Neural progenitor cell (in vitro differentiated cells): ENCODE results near the gene THRB. TPM values are rescaled to one million over a fixed set of nuclear protein-coding genes. Genes with fewer than 3 reads are reported as not detected.

Experiments
- DNase-seq: peaks from one replicate; pipeline ENCODE4 v3.0.0-alpha.2; 2016; ENCODE audit warnings: low spot score
- H2AFZ ChIP-seq: fragments of 200-600 bp; sonication (generic); replicated peaks from 2 replicates; pipeline ENCODE4 v1.6.1; 2016; ENCODE audit warnings: antibody characterized with exemption
- H3F3A ChIP-seq: fragments of 200-600 bp; sonication (generic); 2 replicates; pipeline ENCODE4 v1.6.1; 2016; ENCODE audit warnings: antibody characterized with exemption, low read depth
- H3K27ac ChIP-seq: fragments of 200-600 bp; sonication (generic); 2 replicates; pipeline ENCODE4 v1.5.1; 2016; ENCODE audit warnings: mild to moderate bottlenecking
- H3K27me3 ChIP-seq: fragments of 200-600 bp; sonication (generic); 2 replicates; pipeline ENCODE4 v1.6.1; 2016; ENCODE audit warnings: mild to moderate bottlenecking, moderate library complexity
- H3K36me3 ChIP-seq: fragments of 200-600 bp; sonication (generic); 2 replicates; pipeline ENCODE4 v1.5.1; 2016
- H3K4me1 ChIP-seq: fragments of 200-600 bp; sonication (generic); 2 replicates; pipeline ENCODE4 v1.6.1; 2016; ENCODE audit warnings: mixed run types
- H3K4me2 ChIP-seq: fragments of 200-600 bp; sonication (generic); 2 replicates; pipeline ENCODE4 v1.6.1; 2016
- H3K4me3 ChIP-seq: fragments of 200-600 bp; sonication (generic); 2 replicates; pipeline ENCODE4 v1.5.1; 2016
- H3K79me2 ChIP-seq: fragments of 200-600 bp; sonication (generic); 2 replicates; pipeline ENCODE4 v1.6.1; 2016; ENCODE audit warnings: low read depth
- H3K9ac ChIP-seq: fragments of 200-600 bp; sonication (generic); 2 replicates; pipeline ENCODE4 v1.6.1; 2016
- H3K9me3 ChIP-seq: fragments of 200-600 bp; sonication (generic); 2 replicates; pipeline ENCODE4 v1.5.1; 2016; ENCODE audit warnings: low read depth
- H4K20me1 ChIP-seq: fragments of 200-600 bp; sonication (generic); 2 replicates; pipeline ENCODE4 v1.6.1; 2016; ENCODE audit warnings: low read depth
- H3K27ac Mint-ChIP-seq: 3 replicates; pipeline ENCODE4 v1.8.0; 2021; ENCODE audit warnings: mixed read lengths
- H3K27me3 Mint-ChIP-seq: 2 replicates; pipeline ENCODE4 v1.8.0; 2022; ENCODE audit warnings: low read depth, mild to moderate bottlenecking, inconsistent platforms, moderate library complexity, mixed read lengths; ENCODE audit not compliant: insufficient read depth
- H3K36me3 Mint-ChIP-seq: 3 replicates; pipeline ENCODE4 v1.8.0; 2021; ENCODE audit warnings: mixed read lengths
- H3K4me1 Mint-ChIP-seq: 3 replicates; pipeline ENCODE4 v1.8.0; 2021; ENCODE audit warnings: mixed read lengths
- H3K4me3 Mint-ChIP-seq: 3 replicates; pipeline ENCODE4 v1.8.0; 2021; ENCODE audit warnings: mild to moderate bottlenecking, moderate library complexity, mixed read lengths
- H3K9me3 Mint-ChIP-seq: 3 replicates; pipeline ENCODE4 v1.8.0; 2020; ENCODE audit warnings: mixed read lengths
- EZH2 ChIP-seq: fragments of 200-600 bp; sonication (generic); IDR thresholded peaks from 2 replicates; pipeline ENCODE4 v1.6.1; 2017; ENCODE audit warnings: antibody characterized with exemption, mild to moderate bottlenecking, moderate library complexity
- EZH2phosphoT487 ChIP-seq: fragments of 200-600 bp; sonication (generic); IDR thresholded peaks from 2 replicates; pipeline ENCODE4 v1.6.1; 2017; ENCODE audit warnings: antibody characterized with exemption
- total RNA-seq: library from RNA; depleted of rRNA; stranded (reverse); fragments of >200 nt; gene quantifications from 2 replicates; pipeline ENCODE4 v1.2.3, GENCODE V29; 2015; ENCODE audit warnings: low replicate concordance
- TF ChIP-seq, protein P1 (sequence below): fragments of 200-600 bp; sonication (generic); IDR thresholded peaks from 2 replicates; pipeline ENCODE4 v1.5.1; 2017; ENCODE audit warnings: antibody characterized with exemption, mild to moderate bottlenecking

The THRB gene
- total RNA-seq, 1 donor from 2014 or later, result 1.2 TPM

DNA sequence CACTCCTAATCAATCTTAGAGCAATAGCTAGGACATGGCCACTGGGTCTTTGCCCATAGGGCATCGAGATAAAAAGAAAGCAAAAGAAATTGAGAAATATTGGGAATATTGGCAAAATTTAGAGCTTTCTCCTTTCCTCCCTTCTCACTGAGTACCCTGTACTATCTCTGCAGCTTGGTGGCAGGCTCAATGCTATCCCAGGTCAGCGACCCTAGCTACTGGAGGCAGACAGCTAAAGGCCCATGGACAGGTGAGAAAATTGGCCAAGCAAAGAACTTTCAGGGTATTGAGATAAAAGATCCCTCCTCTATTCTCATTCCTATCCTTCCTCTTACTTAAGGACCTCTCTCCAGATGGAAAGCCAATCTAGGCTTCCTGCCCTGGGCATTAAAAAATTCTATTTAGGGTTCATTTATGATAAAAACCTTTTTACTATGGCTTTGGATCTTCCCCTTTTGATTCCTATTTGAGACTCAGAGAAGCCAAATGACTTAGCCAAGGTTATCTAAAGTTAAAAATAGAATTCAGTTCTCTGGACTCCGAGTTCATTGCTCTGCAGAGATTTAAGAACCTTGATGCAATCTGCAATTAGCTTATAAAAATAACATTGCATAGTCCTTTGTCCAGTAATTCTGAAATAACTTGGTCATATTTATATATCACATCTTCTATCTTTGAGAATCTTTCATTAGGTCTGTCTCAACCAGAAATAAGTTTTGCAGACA is 75.4 kb downstream of the THRB start:
- H3K79me2 ChIP-seq, result no peaks in the 10 kb centered on the region
- H3K36me3 ChIP-seq, result no peaks in the 10 kb centered on the region
- Mint-ChIP-seq H3K4me3 (no peak overlapping the region), H3K4me1 (peaks cover 4% of the 10 kb centered on the region), H3K9me3 (no peaks in the 10 kb centered on the region), H3K36me3 (no peaks in the 10 kb centered on the region), H3K27me3 (peaks cover 2% of the 10 kb centered on the region), H3K27ac (no peak overlapping the region)
- H3K9me3 ChIP-seq, result no peaks in the 10 kb centered on the region
- H3K4me1 ChIP-seq, result no peaks in the 10 kb centered on the region
- no peak overlapping the region for H3K4me3 ChIP-seq
- no peaks in the 10 kb centered on the region for H3K27me3 ChIP-seq
- no peak overlapping the region for H2AFZ ChIP-seq
- TF ChIP-seq, protein P1, sequence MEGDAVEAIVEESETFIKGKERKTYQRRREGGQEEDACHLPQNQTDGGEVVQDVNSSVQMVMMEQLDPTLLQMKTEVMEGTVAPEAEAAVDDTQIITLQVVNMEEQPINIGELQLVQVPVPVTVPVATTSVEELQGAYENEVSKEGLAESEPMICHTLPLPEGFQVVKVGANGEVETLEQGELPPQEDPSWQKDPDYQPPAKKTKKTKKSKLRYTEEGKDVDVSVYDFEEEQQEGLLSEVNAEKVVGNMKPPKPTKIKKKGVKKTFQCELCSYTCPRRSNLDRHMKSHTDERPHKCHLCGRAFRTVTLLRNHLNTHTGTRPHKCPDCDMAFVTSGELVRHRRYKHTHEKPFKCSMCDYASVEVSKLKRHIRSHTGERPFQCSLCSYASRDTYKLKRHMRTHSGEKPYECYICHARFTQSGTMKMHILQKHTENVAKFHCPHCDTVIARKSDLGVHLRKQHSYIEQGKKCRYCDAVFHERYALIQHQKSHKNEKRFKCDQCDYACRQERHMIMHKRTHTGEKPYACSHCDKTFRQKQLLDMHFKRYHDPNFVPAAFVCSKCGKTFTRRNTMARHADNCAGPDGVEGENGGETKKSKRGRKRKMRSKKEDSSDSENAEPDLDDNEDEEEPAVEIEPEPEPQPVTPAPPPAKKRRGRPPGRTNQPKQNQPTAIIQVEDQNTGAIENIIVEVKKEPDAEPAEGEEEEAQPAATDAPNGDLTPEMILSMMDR, result no peak
- TF ChIP-seq EZH2phosphoT487, result no peak
- TF ChIP-seq EZH2, result no peak
- no peak overlapping the region for H3K27ac ChIP-seq
- no peak overlapping the region for H3K4me2 ChIP-seq
- no peaks in the 10 kb centered on the region for H3F3A ChIP-seq
- H3K9ac ChIP-seq, result no peak overlapping the region
- no peaks in the 10 kb centered on the region for H4K20me1 ChIP-seq
- no peak for DNase-seq

DNA sequence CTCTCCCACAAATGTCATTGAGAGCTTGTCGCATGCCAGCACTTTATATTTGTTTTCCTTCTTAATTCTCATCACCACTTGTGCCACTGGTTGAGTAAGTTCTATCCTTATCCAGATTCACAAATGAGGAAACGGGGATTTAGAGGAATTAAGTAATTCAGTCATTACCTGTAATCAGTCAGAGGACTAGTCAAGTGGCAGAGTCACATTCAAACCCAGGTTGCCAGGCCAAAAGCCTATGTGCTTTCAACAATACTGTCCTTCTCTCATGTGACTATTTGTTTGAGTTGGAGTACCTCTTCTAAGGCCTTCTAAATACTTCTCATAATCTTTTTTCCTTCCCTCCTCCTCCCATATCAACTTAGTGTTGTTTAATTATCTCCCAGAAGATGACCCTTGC is 76.9 kb downstream of the THRB start:
- H3F3A ChIP-seq, result no peaks in the 10 kb centered on the region
- no peak overlapping the region for H3K4me3 ChIP-seq
- TF ChIP-seq EZH2 (no peak), EZH2phosphoT487 (no peak)
- TF ChIP-seq, protein P1, result no peak
- Mint-ChIP-seq H3K36me3 (no peaks in the 10 kb centered on the region), H3K27ac (no peak overlapping the region), H3K9me3 (no peaks in the 10 kb centered on the region), H3K4me3 (no peak overlapping the region), H3K4me1 (peaks cover 4% of the 10 kb centered on the region), H3K27me3 (peaks cover 2% of the 10 kb centered on the region)
- H3K79me2 ChIP-seq, result no peaks in the 10 kb centered on the region
- H3K36me3 ChIP-seq, result no peaks in the 10 kb centered on the region
- H3K9me3 ChIP-seq, result no peaks in the 10 kb centered on the region
- no peak overlapping the region for H2AFZ ChIP-seq
- H3K4me2 ChIP-seq, result no peak overlapping the region
- H3K27ac ChIP-seq, result no peak overlapping the region
- no peaks in the 10 kb centered on the region for H3K4me1 ChIP-seq
- no peaks in the 10 kb centered on the region for H4K20me1 ChIP-seq
- no peak overlapping the region for H3K9ac ChIP-seq
- H3K27me3 ChIP-seq, result no peaks in the 10 kb centered on the region
- no peak for DNase-seq

DNA sequence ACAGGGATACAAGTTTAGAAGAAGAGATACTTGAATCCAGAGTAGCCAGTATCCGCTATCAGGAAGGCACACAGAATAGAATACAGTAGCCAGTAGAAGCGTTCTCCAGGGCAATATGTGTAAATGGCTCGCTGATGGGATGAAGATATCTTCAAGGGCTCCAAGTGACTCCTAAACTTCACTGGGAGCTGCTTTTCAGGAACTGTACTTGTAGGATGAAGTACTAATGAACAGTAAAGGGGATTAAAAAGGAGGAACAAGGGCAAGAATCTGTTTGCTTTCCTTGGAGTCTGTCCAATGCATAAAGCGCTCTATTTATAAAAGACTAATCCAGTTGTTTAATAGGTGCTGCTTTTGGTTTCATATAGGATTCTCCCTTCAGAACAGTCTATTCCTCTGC is 78.4 kb downstream of the THRB start:
- Histone ChIP-seq H3K9ac (no peak overlapping the region), H3K4me2 (no peak overlapping the region), H3K4me3 (no peak overlapping the region), H2AFZ (no peak overlapping the region), H4K20me1 (no peaks in the 10 kb centered on the region), H3K9me3 (no peaks in the 10 kb centered on the region), H3K27ac (no peak overlapping the region), H3F3A (no peaks in the 10 kb centered on the region), H3K4me1 (no peaks in the 10 kb centered on the region), H3K36me3 (no peaks in the 10 kb centered on the region), H3K79me2 (no peaks in the 10 kb centered on the region), H3K27me3 (no peaks in the 10 kb centered on the region)
- H3K4me1 Mint-ChIP-seq, result peaks cover 6% of the 10 kb centered on the region
- H3K9me3 Mint-ChIP-seq, result no peaks in the 10 kb centered on the region
- H3K36me3 Mint-ChIP-seq, result no peaks in the 10 kb centered on the region
- no peak overlapping the region for H3K27ac Mint-ChIP-seq
- peaks cover 2% of the 10 kb centered on the region for H3K27me3 Mint-ChIP-seq
- TF ChIP-seq EZH2phosphoT487, result no peak
- TF ChIP-seq, protein P1, result no peak
- no peak for TF ChIP-seq EZH2
- DNase-seq, result no peak
- no peak overlapping the region for H3K4me3 Mint-ChIP-seq
